ENCODE data around the gene SLC25A43.
"Not testable (repeated sequence)": the region's sequence is repeated elsewhere in the genome, so short reads cannot be mapped to it uniquely, and the experiment has no call there.

The SLC25A43 gene

DNA sequence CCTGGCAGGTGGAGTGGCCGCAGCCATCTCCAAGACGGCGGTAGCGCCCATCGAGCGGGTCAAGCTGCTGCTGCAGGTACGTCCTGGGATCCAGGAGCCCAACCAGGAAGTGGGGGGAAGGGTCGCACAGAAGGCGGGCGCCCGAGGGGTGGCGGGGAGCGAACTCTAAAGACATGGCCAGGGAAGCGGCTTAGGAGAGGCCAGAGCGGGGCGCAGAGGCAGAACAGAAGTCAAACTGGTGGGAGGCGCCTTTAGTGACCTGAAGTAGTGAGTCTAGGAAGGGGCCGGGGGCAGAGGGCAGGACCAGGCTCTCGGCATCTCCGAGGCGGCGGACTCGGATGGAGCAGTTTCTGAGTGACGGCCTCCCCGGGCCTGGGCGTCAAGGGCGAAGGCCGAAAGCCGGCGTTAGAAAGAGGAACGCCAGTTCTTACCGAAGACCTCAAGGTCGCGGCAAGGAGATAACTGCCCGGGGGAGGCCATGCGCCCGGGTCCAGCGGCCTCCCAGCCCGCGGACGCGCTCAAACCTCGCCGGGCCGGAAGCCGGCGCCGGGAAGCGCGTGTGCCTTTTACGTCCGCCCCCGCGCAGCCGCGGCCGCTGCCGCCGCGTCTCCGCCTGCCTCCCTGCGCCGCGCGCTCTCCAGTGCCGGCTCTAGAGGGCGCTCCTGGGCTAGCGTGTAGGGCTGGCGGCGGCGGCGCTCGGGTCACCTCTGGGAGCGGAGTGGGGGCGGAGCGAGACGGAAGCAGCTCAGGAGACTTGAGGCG is 69.6 kb downstream of the SLC25A43 start:
- DNase-seq: peak; percentile 80

DNA sequence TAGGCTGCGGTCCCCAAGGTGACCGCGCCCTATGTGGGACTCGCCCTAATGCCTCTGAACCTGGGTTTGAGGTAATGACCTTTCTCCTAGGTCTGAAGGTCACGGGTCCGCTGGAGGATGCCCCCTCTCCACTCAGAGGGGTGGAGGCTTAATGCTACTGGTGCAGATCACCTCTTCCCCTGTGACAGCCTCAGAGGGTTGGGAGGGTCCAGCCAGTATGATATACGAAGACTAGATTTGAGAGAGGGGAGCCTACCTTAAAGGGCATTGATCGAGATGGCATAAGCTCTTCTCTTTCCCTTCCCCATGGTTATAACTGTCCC is 70.1 kb downstream of the SLC25A43 start:
- no peak for DNase-seq

DNA sequence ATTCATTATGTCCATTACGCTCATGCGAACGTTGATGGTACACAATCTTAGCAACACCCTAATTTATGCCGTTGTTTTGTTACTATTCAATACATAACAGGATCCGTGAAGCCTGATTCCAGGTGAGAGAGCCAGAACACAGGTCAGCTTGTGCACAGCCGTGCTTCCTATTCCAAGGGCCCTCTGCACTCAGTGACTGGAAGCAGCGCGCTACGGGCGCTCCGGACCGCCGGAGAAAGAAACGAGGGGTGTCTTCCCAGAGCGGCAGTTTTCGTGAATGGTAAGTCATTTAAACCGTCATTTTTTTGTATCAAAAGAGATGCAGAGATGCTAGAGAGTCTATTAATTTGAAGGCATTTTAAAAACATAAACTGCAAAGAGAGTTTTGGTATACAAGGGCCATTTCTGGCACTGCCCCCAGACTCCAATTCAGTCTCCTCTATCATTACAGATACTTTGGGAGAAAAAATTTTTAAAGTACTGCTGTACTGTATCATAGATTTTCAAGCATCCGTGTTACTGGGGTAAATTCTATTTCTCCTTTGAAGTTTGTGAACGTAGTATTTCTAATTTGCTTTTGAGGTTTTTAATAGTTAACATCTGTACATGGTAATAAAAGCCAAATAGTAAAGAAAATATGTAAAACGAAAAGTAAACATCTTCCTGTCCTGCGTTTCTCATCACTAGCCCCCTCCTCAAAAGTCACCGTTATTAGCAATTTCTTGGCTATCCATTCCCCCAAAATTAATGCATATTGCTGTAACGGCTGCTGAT is 75.7 kb downstream of the SLC25A43 start:
- DNase-seq: no peak

DNA sequence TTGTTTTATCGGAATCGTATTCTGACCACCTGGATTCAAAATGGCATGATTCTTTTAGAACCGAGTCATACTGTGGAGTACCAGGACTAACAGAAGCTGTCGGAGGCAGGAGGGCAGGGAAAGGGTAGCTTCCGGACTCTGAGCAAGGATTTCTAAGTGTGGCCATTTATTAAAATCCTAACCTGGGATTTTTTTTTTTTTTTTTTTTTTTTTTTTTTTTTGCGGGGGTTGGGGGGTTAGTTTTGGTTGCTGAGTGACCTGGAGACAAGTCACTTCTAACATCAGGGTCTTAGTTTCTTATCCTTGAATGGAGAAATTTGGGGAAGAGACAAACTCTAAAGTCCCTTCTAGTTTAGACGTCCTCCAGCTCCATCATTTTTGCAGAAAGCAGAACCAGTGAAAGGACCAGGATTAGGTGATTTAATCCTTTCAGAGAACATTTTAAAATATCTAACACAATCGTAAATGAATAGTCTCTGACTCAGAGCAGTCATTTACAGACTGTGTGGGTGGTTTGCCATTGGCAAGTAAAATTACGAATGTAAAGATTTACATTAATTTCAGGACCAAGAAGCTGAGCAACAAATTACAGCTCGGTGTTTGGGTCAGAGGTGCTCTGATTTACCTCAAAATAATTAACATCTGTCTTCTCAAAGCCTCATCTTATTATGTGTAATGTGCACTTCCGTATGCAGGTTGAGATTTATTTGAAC is 76.4 kb downstream of the SLC25A43 start:
- DNase-seq: no peak

DNA sequence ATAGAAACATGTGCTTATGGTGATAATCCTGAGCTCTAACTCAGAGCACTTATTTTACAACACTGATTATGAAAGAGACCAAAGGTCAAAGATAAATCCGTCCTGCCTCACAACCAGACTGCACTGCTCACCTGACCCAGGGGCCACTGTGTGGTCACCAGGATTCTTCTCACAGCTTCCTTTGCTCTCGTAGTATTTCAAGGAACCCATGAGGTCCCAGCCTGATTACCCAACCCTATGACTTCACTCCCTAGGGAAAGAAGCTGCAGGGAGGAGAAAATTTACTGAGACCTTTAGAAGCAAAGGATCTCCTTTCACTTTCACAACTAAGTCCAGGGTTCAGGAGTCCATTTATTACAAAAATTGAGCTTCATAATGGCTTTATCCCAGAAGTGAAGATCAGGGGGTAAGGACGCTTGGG is 78.7 kb downstream of the SLC25A43 start:
- no peak for DNase-seq

DNA sequence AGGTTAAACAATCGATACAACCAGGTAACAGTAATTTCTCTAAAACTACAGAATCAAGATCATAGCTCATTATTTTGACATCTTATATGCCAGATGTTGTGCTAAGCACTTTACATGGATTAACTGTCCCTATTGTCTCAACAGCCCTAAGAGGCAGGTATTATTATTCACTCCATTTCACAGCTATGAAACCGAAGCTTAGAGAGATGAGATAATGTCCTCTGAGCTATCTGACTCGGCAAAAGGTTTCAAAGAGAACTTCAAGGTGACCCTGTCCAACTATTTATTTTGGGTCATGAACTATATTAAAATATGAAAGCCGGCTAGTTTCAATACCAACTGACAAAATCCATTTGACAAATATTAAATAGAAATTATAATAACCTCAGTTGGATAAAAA is 79.4 kb downstream of the SLC25A43 start:
- no peak for DNase-seq

DNA sequence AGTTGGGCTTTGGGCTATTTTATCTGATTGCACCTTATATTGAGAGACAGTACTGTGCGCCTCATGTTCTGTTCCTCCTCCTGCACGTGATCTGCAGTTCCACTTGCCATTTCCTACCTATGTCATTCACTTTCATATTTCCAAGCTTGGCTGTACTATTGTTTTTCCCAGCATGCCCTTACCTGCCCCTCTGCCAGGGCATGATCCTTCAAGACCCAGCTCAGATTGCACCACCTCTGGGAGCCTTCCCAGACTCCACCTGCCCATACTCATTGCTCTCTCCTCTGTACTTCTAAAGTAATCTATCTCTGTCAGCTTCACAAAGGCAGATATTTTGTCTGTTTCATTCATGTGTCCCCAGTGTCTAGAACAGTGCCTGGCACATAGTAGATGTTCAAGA is 80.7 kb downstream of the SLC25A43 start:
- DNase-seq: no peak

DNA sequence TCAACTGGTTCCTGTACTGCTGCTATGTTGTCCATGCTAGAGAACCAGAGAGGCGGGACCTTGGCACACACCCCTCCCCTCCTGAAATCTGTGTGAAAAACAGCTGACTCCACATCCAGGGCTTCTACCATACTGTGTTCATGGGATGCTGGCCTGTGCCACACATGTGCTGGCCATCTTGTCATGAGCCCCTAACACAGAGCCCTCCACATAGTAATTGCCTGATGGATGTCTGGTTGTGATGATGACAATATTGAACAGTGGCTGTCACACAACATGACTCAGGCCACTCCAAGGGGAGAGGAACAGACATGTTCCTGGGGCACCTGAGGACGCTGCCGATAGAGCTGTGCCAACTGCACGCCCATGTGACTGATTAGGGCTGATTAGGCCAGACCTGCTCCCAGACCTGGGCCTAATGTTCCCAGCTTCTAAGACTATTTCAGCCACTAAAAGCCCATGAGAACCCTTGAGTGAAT is 82.2 kb downstream of the SLC25A43 start:
- no peak for DNase-seq

DNA sequence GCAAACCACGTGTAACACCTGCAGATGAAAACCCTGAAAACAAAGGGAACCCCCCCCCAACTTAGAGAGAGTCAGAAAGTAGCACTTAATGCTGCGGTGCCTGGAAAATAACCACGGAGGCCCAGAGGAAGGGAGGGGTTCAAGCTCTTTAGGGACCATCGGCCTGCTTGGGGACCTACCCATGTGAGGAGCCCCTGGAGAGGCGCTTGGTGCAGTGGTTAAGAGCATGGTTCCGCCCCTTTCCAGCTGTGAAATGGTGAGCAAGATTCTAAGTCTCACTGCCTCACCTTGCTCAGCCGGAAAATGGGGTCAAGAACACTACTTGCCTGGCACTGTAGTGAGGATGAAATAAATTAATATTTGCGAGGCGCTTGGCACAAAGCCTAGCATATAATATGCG is 82.9 kb downstream of the SLC25A43 start:
- no peak for DNase-seq

DNA sequence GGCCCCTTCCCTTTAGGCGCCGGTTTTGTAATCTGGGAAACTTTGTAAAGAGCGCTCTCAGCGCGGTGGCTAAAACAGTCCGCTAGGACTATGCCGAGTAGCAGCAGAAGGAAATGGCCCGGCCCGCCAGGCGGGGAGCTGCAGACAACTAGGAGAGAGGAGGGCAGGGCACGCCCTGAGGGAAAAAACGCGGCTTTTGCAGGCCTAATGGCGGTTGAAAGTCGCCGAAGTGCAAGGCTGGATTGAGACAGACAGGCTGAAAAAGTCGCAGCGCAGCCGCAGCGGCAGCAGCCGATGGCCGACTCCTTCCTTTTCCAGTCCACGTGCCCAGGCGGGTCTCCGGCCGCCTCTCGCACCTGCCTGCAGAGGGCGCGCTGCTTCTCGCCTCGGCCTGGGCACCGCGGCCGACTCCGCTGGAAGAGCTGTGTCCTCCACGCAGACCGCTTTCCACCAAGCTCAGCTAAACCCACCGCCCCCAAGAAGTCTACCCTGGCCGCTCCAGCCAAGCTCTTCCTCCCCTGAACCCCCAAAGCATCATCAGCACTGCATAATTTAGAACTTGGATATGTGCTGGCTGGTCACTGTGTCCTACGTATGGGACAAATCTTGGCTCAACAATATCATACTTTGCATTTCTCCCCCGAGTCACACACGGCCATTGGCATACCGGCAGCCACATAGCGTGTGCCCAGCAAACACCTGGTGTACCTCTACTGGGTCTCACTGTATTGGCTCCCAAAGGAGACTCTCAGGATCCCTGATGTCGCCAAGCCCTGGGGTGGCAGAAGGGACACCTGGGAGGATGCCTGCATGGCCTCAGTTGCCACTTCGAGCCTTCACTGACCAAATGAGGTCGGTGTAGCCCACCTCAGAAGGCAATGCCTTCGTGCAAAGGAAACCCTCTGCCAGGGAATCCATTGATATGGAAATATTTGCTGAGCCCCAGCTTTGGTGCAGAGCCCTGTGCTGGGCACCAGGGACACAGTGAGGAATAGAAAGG is 83.6 kb downstream of the SLC25A43 start:
- peak; percentile 16 for DNase-seq

DNA sequence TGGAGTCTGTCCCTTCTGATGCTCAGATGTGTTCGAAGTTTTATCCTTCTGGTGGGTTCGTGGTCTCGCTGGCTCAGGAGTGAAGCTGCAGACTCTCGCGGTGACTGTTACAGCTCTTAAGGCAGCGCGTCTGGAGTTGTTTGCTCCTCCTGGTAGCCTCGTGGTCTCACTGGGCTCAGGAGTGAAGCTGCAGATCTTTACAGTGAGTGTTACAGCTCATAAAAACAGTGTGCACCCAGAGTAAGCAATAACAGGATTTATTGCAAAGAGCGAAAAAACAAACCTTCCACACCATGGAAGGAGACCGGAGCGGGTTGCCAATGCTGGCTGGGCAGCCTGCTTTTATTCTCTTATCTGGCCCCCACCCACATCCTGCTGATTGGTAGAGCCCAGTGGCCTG is 87.6 kb downstream of the SLC25A43 start:
- DNase-seq: no peak

DNA sequence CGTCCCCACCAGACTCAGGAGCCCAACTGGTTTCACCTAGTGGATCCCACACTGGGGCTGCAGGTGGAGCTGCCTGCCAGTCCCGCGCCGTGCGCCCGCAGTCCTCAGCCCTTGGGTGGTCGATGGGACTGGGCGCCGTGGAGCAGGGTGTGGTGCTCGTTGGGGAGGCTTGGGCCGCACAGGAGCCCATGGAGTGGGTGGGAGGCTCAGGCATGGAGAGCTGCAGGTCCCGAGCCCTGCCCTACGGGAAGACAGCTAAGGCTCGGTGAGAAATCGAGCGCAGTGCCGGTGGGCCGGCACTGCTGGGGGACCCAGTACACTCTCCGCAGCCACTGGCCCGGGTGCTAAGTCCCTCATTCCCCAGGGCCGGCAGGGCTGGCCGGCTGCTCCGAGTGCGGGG is 88.6 kb downstream of the SLC25A43 start:
- DNase-seq: not testable (repeated sequence)

DNA sequence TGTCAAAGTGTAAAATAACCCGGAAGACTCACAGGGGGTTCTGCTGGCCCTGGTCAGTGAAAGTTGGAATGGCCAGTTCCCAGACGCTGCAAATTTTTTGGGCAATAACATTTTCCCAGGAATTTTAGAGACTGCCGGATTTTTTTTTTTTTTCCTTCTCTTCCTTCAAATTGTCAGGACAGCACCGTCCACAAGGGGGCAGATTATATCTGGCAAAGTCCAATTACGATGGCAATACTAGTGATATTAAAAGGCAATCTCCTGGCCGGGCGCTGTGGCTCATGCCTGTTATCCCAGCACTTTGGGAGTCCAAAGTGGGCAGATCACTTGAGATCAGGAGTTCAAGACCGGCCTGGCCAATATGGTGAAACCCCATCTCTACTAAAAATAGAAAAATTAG is 89.6 kb downstream of the SLC25A43 start:
- DNase-seq: no peak

DNA sequence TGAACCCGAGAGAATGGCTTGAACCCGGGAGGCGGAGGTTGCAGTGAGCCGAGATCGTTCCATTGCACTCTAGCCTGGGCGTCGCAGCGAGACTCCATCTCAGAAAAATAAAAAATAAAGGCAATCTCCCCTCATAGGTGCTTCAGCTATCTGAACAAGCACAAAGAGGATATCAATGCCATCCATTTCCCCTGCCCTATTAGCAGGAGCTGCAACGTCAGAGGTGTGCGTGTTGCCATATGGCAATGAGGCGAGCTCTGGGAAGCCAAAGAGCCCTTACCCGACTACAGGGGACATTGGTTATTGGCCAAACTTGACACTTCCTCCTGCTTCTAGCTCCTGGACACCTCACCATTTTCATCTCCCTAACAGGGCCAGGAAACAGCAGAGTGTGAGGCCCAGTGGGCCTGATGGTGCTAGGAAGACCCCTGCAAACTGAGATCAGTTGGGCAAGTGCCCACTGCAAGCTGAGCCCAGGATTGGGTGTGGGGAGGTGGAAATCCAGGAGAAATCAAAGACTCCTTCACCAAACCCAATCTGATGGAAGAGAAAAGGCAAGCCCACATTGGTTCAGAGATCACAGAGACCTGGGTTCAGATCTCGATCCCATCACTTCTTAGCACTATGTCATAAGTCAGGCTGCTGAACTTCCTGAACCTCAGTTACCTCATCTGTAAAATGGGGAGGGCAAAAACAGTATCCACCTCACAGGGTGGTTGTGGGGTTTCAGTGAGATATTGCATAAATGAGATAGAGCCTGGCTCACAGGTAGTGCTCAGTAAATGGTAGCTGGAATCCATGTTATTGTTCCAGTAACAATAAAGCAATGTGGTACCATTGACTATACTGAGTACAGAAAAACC is 90.3 kb downstream of the SLC25A43 start:
- DNase-seq: no peak

DNA sequence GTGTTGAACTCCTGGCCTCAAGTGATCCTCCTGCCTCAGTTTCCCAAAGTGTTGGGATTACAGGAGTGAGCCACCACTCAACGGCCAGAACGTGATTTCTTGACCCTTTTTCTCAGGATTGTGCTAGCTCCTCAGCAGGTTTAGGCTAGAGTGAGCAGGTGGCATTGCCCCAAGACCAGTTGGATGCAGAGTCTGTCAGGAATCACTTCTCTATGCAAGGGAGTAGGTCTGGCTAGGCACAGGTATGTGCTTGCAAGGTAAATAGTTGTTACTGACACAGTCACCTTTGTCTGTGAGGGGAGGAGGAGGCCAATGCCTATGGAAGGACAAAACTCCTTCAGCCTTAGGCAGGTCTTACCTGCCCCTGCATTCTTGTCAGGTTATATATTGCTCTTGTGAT is 93.3 kb downstream of the SLC25A43 start:
- DNase-seq: no peak

DNA sequence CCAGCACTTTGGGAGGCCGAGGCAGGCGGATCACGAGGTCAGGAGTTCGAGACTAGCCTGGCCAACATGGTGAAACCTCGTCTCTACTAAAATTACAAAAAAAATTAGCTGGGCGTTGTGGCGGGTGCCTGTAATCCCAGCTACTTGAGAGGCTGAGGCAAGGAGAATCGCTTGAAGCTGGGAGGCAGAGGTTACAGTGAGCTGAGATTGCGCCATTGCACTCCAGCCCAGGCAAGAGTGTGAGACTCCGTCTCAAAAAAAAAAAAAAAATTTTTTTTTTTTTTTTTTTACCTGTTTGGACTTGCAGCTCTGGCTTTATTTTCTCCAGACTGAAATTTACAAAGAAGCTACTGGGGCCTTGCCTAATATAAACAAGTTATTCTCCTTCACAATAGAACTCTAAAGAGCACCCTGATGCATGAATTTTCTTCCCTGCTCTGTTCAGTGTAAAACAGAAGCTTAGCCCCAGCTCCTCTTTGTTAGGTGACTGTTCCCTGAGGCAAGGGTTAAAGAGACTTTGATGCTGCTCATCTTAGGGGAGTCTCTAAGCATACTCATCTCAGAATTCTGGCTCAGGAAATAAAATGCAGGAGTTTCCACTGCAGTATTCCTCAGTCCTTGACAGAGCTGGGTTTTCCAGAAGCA is 94.8 kb downstream of the SLC25A43 start:
- DNase-seq: not testable (repeated sequence)

DNA sequence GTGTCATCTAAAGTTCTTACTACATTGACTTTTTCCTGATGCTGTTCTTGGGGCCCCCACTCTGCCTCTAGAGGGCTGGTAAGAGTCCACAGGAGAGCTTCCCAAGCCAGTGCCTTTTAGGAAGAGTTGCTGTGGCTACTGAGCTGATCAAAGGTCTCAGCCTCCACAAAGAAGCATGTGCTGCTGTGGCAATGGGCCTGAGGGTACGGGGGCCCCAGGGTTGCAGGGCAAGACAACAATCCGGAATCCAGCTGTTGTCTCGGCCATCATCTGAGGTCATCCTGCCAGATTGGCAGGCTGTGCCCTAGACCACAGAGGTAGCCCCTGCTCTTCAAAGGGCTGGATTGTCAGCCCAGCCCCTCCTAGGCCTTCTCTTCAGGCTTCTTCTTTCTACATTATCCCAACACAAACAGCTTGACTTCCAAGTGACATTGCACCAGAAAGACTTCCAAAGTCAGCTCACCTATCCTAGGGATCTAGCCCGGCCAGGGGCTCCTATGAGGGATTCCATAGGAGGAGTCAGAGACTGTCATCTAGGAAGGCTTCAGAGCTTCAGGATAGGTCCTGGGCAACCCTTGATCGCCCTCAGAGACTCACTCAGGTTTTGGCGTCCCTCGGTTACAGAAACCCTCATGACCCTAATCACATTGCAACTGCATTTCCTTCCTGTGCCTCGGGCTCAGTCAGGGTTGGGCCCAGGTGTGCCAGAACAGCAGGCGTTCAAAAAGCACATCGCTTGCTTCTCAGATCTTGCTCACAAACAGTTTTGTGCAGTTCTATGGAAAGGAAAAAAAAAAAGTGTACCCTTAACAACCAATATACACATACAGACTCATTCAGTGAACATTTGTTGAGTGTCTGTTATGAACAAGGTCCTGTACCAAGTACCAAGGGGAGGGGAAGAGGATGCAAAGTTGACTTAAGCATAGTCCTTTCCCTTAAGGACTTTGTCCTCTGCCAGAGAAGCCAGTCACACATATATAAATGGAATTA is 96.9 kb downstream of the SLC25A43 start:
- DNase-seq: no peak

DNA sequence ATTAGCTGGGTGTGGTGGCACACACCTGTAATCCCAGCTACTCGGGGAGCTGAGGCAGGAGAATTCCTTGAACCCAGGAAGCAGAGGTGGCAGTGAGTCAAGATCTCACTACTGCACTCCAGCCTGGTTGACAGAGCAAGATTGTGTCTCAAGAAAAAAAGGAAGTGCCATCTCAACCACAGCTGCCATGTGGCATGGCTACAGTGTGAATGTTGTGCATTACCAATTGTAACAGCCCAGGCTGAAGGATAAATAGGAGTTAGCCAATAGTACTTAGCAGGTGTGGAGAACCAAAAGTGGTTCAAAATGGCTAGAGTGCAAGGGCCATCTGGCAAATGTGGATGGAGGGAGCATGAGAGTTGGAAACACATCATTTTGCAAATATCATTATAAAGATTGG is 98.0 kb downstream of the SLC25A43 start:
- no peak for DNase-seq

DNA sequence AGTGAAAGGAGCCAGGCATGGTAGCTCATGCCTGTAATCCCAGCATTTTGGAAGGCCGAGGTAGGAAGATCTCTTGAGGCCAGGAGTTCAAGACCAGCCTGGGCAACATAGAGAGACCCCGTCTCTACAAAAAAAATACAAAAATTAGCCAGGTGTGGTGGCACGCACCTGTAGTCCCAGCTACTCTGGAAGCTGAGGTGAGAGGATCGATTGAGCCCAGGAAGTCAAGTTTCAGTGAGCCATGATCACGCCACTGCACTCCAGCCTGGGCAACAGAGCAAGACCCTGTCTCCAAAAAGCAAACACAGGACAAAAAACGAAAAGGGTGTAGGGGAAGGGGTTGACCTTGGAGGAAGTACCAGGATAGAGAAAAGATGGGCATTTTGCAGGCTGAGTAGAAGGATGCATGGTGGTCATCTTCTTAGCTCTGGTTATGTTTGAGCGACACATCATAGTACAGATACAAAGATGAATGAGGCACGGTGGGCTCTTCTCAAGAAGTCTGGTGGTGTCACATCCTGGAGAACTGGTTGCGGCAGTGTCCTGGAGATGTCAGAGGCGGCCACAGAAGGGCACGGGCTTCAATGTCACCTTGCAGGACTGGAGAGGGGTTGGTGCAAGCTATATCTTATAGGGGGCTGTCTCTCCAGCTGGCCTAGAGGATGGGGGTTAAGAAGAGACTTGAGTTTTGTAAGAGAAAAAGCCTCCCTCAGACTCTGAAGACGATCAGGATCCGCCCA is 101.1 kb downstream of the SLC25A43 start:
- no peak for DNase-seq

Measured in NCI-H2107 (cell line).